GM21723 (cell line): ENCODE results near the gene ACTG1.

Experiments
- ATAC-seq: cut with Tn5 transposase; IDR thresholded peaks from one replicate; pipeline ENCODE4 v1.9.1; 2021; ENCODE audit warnings: mild to moderate bottlenecking, moderate library complexity; ENCODE audit not compliant: unreplicated experiment

ACTG1 gene

GRCh38 chr17:81512562-81513371 lies at the start of gene ACTG1:
ACTG1 (minus strand) TSS chr17:81512799; CDS start chr17:81512354, 445 bp downstream.
- ATAC-seq: no peak

GRCh38 chr17:81561494-81561885 lies 48.9 kb upstream of the ACTG1 start:
- no peak for ATAC-seq

- no peak for ATAC-seq
Measured at GRCh38 chr17:81558941-81559806, 46.6 kb upstream of the ACTG1 start.

GRCh38 chr17:81558115-81558468 lies 45.5 kb upstream of the ACTG1 start:
- no peak for ATAC-seq

- no peak for ATAC-seq
Measured at GRCh38 chr17:81557276-81558114, 44.9 kb upstream of the ACTG1 start.

- no peak for ATAC-seq
Measured at GRCh38 chr17:81556863-81557262, 44.3 kb upstream of the ACTG1 start.

- no peak for ATAC-seq
Measured at GRCh38 chr17:81556175-81556691, 43.6 kb upstream of the ACTG1 start.

- ATAC-seq: peak; percentile 5
Measured at GRCh38 chr17:81553616-81554181, 41.1 kb upstream of the ACTG1 start.

GRCh38 chr17:81553018-81553615 lies 40.5 kb upstream of the ACTG1 start:
- ATAC-seq: peak; percentile 44

- peak; percentile 33 for ATAC-seq
Measured at GRCh38 chr17:81552244-81553017, 39.8 kb upstream of the ACTG1 start, which contains the start of gene FAAP100. FAAP100 (minus strand) TSS chr17:81552353; CDS start chr17:81552330, 23 bp downstream.

- no peak for ATAC-seq
Measured at GRCh38 chr17:81551458-81552243, 39.1 kb upstream of the ACTG1 start.

- no peak for ATAC-seq
Measured at GRCh38 chr17:81550830-81551457, 38.3 kb upstream of the ACTG1 start.

GRCh38 chr17:81550285-81550684 lies 37.7 kb upstream of the ACTG1 start:
- no peak for ATAC-seq

GRCh38 chr17:81549826-81550225 lies 37.2 kb upstream of the ACTG1 start:
- ATAC-seq: no peak

GRCh38 chr17:81549031-81549557 lies 36.5 kb upstream of the ACTG1 start:
- ATAC-seq: no peak

- no peak for ATAC-seq
Measured at GRCh38 chr17:81547614-81547982, 35.0 kb upstream of the ACTG1 start.

- no peak for ATAC-seq
Measured at GRCh38 chr17:81546906-81547613, 34.5 kb upstream of the ACTG1 start.
